ENCODE results near the gene ADARB1.

- TF ChIP-seq YY1 (IDR thresholded peaks at IDR 0.05; ENCODE audit: insufficient read depth, insufficient read length) (no peak), ZNF274 (IDR thresholded peaks at IDR 0.05; ENCODE audit: low read depth, low read length) (no peak), SUZ12 (IDR thresholded peaks at IDR 0.05; ENCODE audit: extremely low read depth, insufficient read depth, insufficient read length) (no peak)
Measured at GRCh38 chr21:45088729-45089128, 14.3 kb downstream of the ADARB1 start.

Data from NT2/D1 (cell line).